CD8-positive, alpha-beta memory T cell (primary cell): ENCODE results near the gene RBM17. TPM values are rescaled to one million over a fixed set of nuclear protein-coding genes. Genes with fewer than 3 reads are reported as not detected.
"Not testable (repeated sequence)": the region's sequence is repeated elsewhere in the genome, so short reads cannot be mapped to it uniquely, and the experiment has no call there.

Experiments
- CTCF ChIA-PET: fragments of 350-600 bp; sonication (Branson Sonifier 250); formaldehyde crosslinking; loops from one replicate; lab custom pipeline; 2021; ENCODE audit warnings: antibody characterized with exemption; lab: Charles Lee
- POLR2A ChIA-PET: fragments of 350-600 bp; sonication (Branson Sonifier 250); formaldehyde crosslinking; loops from one replicate; lab custom pipeline; 2021; ENCODE audit warnings: antibody characterized with exemption; lab: Charles Lee
- DNase-seq, 5 donors: peaks; one replicate each; pipeline versions ENCODE4 v3.0.0 to v3.0.0-alpha.2; 2020 to 2022; ENCODE audit warnings: mixed read lengths in 1 of 5
- H3K27ac ChIP-seq: one replicate; pipeline ENCODE4 v1.7.0; 2013; ENCODE audit warnings: low read depth, mild to moderate bottlenecking, low read length, moderate library complexity
- H3K27me3 ChIP-seq: 2 replicates; pipeline ENCODE4 v1.7.0; 2013; ENCODE audit warnings: low read length, mild to moderate bottlenecking; ENCODE audit not compliant: insufficient read depth, poor library complexity, severe bottlenecking
- H3K36me3 ChIP-seq: 2 replicates; pipeline ENCODE4 v1.7.0; 2013; ENCODE audit warnings: mild to moderate bottlenecking, low read length, moderate library complexity; ENCODE audit not compliant: insufficient read depth
- H3K4me1 ChIP-seq: 2 replicates; pipeline ENCODE4 v1.7.0; 2013; ENCODE audit warnings: mild to moderate bottlenecking, low read length, moderate library complexity; ENCODE audit not compliant: insufficient read depth
- H3K4me3 ChIP-seq: 2 replicates; pipeline ENCODE4 v1.7.0; 2013; ENCODE audit warnings: mild to moderate bottlenecking, low read length
- H3K9me3 ChIP-seq: 2 replicates; pipeline ENCODE4 v1.7.0; 2013; ENCODE audit warnings: mild to moderate bottlenecking, low read length
- H3K27ac Mint-ChIP-seq, 8 donors: one replicate each; pipeline ENCODE4 v1.8.0; 2020 to 2021; ENCODE audit warnings: mixed read lengths in 8 of 8, mild to moderate bottlenecking in 6 of 8, inconsistent platforms in 3 of 8, moderate library complexity in 3 of 8
- H3K27me3 Mint-ChIP-seq, 2 donors: one replicate each; pipeline ENCODE4 v1.8.0; 2020 to 2021; ENCODE audit warnings: mixed read lengths in 2 of 2, mild to moderate bottlenecking in 1 of 2, moderate library complexity in 1 of 2
- H3K36me3 Mint-ChIP-seq, 3 donors: one replicate each; pipeline ENCODE4 v1.8.0; 2020 to 2021; ENCODE audit warnings: mixed read lengths in 3 of 3, inconsistent platforms in 1 of 3, mild to moderate bottlenecking in 1 of 3
- H3K4me1 Mint-ChIP-seq, 3 donors: one replicate each; pipeline ENCODE4 v1.8.0; 2020 to 2021; ENCODE audit warnings: mixed read lengths in 3 of 3, inconsistent platforms in 1 of 3, mild to moderate bottlenecking in 1 of 3
- H3K4me3 Mint-ChIP-seq, 7 donors: one replicate each; pipeline ENCODE4 v1.8.0; 2020 to 2021; ENCODE audit warnings: mixed read lengths in 7 of 7, mild to moderate bottlenecking in 6 of 7, moderate library complexity in 4 of 7, inconsistent platforms in 2 of 7
- H3K9me3 Mint-ChIP-seq, 5 donors: one replicate each; pipeline ENCODE4 v1.8.0; 2020 to 2022; ENCODE audit warnings: mixed read lengths in 5 of 5, mild to moderate bottlenecking in 3 of 5, moderate library complexity in 2 of 5, inconsistent platforms in 1 of 5
- polyA plus RNA-seq: library from polyadenylated mRNA; unstranded; fragments of 300-500 nt; fragmentation: Illumina TruSeq; gene quantifications from one replicate; pipeline ENCODE4 v1.2.3, GENCODE V29; 2021
- total RNA-seq, 2 experiments: library from RNA; stranded (reverse); gene quantifications; one replicate each; pipeline ENCODE4 v1.2.3, GENCODE V29; 2021

RBM17 gene
- total and polyA plus RNA-seq, 3 experiments from 2014 or later = 91.8 to 282 (median 269) TPM

DNA sequence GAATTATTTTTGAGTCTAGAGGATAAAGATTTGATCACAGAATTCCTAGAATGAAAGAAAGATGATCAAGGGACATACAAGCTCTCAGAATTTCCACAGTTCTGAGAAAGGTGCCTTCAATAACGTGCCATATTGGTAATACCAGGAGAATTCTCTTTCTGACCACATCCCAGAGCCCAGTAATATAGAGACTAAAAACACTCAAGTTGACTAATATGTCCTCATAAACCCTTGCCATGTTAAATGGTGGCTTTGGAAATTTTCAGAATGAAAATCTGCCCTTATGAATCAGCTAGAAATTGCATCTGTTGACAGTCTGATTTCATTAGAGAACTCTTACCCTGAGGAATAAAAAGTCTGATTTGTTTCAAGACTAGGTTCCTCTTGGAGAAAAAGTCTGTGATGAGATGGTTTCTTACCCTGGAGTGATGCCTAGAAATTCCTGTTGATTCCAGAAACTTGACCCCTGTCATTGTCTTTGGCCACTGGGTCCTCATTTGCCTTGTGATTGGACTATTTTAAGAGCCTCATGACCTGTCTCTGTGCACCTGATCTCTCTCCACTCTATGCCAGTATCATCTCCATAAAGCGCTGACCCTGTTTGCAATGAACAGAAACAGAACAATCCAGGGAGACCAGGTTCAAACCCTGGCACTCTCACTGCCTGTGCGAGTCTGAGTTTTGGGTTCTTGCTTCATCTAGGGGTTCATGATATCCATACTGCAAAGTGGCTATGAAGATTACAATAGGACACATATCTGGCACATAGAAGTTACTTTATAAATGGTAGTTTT is 30.0 kb upstream of the RBM17 start:
- Mint-ChIP-seq H3K27me3 (peaks cover 0 to 8% of the 10 kb centered on the region in 2 donors), H3K27ac (peak overlapping the region in 2 of 8 donors; percentile 57 to 71), H3K9me3 (no peaks in the 10 kb centered on the region), H3K4me3 (peak overlapping the region in 2 of 7 donors; percentile 42 to 45), H3K36me3 (peaks cover 0 to 7% (median 0%) of the 10 kb centered on the region in 3 donors), H3K4me1 (peaks cover 55 to 83% (median 77%) of the 10 kb centered on the region in 3 donors)
- Histone ChIP-seq H3K27ac (no peak overlapping the region), H3K27me3 (no peaks in the 10 kb centered on the region), H3K36me3 (no peaks in the 10 kb centered on the region), H3K4me3 (no peak overlapping the region), H3K9me3 (no peaks in the 10 kb centered on the region), H3K4me1 (peaks cover 41% of the 10 kb centered on the region)
- no peak for DNase-seq
- ChIA-PET CTCF (interaction anchor here (1.2 to 1.4 kb wide), 2 partner anchors 9 to 28 kb away, joined by 4 read pairs; no protein-coding TSS in a partner anchor), POLR2A (interaction anchor here (0.6 kb wide), 1 partner anchor 9 kb away, joined by 4 read pairs; no protein-coding TSS in a partner anchor)

DNA sequence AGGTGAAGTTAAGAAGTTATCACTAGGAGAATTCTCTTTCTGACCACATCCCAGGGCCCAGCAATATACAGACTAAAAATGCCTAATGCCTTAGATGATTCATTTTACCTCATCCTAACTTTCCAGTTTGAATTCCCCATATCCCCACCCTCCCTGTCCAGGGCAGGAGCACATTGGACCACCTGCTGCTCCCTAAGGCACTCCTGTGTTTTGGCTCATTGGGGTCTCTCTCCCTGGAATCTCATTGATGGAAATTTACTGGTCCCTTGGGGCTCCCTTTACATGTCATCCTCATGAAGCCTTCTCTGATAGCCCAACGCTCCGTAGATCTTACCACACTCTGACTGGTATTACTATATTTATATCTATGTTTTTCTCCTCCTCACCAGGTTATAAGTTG is 29.3 kb upstream of the RBM17 start:
- peak overlapping the region in 4 of 7 donors; percentile 42 to 93 (median 54) for H3K4me3 Mint-ChIP-seq
- DNase-seq = no peak
- no peak overlapping the region for H3K27ac ChIP-seq
- H3K36me3 Mint-ChIP-seq = peaks cover 0 to 7% (median 0%) of the 10 kb centered on the region in 3 donors
- H3K4me1 ChIP-seq = peaks cover 37% of the 10 kb centered on the region
- H3K9me3 ChIP-seq = no peaks in the 10 kb centered on the region
- peak overlapping the region in 4 of 8 donors; percentile 48 to 57 (median 54) for H3K27ac Mint-ChIP-seq
- H3K4me3 ChIP-seq = no peak overlapping the region
- no peaks in the 10 kb centered on the region for H3K9me3 Mint-ChIP-seq
- H3K27me3 Mint-ChIP-seq = peaks cover 0 to 8% of the 10 kb centered on the region in 2 donors
- H3K36me3 ChIP-seq = no peaks in the 10 kb centered on the region
- no peaks in the 10 kb centered on the region for H3K27me3 ChIP-seq
- ChIA-PET POLR2A (no interaction called here), CTCF (interaction anchor here (1.5 kb wide), 1 partner anchor 8 kb away, joined by 3 read pairs; no protein-coding TSS in a partner anchor)
- peaks cover 48 to 79% (median 74%) of the 10 kb centered on the region in 3 donors for H3K4me1 Mint-ChIP-seq

GRCh38 chr10:6061056-6061455 is 27.8 kb upstream of the RBM17 start:
- ChIA-PET POLR2A (interaction anchor here (0.7 to 0.9 kb wide), 2 partner anchors 10 to 13 kb away, joined by 3 to 5 read pairs; no protein-coding TSS in a partner anchor), CTCF (interaction anchor here (0.8 to 1.8 kb wide), 5 partner anchors 10 to 48 kb away, joined by 3 to 13 read pairs (median 3); no protein-coding TSS in a partner anchor)
- H3K27me3 ChIP-seq = no peaks in the 10 kb centered on the region
- no peak overlapping the region for H3K4me3 ChIP-seq
- Mint-ChIP-seq H3K36me3 (peaks cover 0 to 7% (median 0%) of the 10 kb centered on the region in 3 donors), H3K4me3 (peak overlapping the region; percentile 75 to 94 (median 92)), H3K27ac (peak overlapping the region in 5 of 8 donors; percentile 11 to 94 (median 31)), H3K27me3 (peaks cover 0 to 8% of the 10 kb centered on the region in 2 donors), H3K9me3 (no peaks in the 10 kb centered on the region), H3K4me1 (peaks cover 50 to 83% (median 82%) of the 10 kb centered on the region in 3 donors)
- no peaks in the 10 kb centered on the region for H3K36me3 ChIP-seq
- no peak for DNase-seq
- peaks cover 48% of the 10 kb centered on the region for H3K4me1 ChIP-seq
- H3K9me3 ChIP-seq = no peaks in the 10 kb centered on the region
- H3K27ac ChIP-seq = no peak overlapping the region

GRCh38 chr10:6062101-6062771 is 26.6 kb upstream of the RBM17 start, which contains the start of gene IL2RA:
IL2RA (minus strand) TSS chr10:6062367; CDS start chr10:6062151, 216 bp downstream.
- Mint-ChIP-seq H3K4me3 (peak within 1 kb of the TSS; percentile 90 to 94 (median 92)), H3K4me1 (peaks cover 47 to 81% (median 78%) of the 10 kb centered on the region in 3 donors), H3K9me3 (no peaks in the 10 kb centered on the region), H3K27ac (peak within 1 kb of the TSS; percentile 41 to 94 (median 88)), H3K36me3 (peaks cover 0 to 5% (median 0%) of the 10 kb centered on the region in 3 donors), H3K27me3 (peaks cover 0 to 8% of the 10 kb centered on the region in 2 donors)
- ChIA-PET POLR2A (interaction anchor here (1.0 kb wide), 1 partner anchor 11 kb away, joined by 16 read pairs; no protein-coding TSS in a partner anchor), CTCF (interaction anchor here (1.0 to 2.2 kb wide), 3 partner anchors 13 to 47 kb away, joined by 3 to 11 read pairs (median 3); no protein-coding TSS in a partner anchor)
- peak; percentile 30 to 73 (median 65) for DNase-seq
- Histone ChIP-seq H3K4me1 (peaks cover 50% of the 10 kb centered on the region), H3K36me3 (no peaks in the 10 kb centered on the region), H3K27me3 (no peaks in the 10 kb centered on the region), H3K4me3 (peak within 1 kb of the TSS; percentile 66), H3K27ac (peak within 1 kb of the TSS; percentile 32), H3K9me3 (no peaks in the 10 kb centered on the region)

DNA sequence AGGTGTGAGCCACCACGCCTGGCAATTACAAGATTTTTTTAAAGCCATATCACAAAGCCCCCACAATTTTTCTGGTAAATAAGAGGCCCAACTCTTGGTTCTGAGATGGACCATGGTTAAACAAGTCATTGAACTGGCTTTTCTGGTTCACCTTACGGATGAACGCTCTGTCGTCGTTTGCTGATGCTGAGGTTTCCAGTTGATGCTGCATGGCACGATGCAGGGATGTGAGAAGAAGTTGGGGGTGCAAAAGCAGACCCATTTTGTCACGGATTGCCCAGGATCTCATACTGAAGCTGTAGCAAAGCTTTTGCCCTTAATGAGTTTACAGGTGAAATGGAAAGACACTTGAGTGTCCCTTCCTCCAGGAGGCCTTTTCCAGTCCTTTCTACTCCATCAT is 24.7 kb upstream of the RBM17 start:
- peak overlapping the region in 1 of 8 donors; percentile 20 for H3K27ac Mint-ChIP-seq
- peaks cover 53 to 81% (median 75%) of the 10 kb centered on the region in 3 donors for H3K4me1 Mint-ChIP-seq
- no peaks in the 10 kb centered on the region for H3K9me3 Mint-ChIP-seq
- H3K27me3 Mint-ChIP-seq = peaks cover 0 to 8% of the 10 kb centered on the region in 2 donors
- no peaks in the 10 kb centered on the region for H3K36me3 ChIP-seq
- no peaks in the 10 kb centered on the region for H3K9me3 ChIP-seq
- peaks cover 61% of the 10 kb centered on the region for H3K4me1 ChIP-seq
- no peak for DNase-seq
- H3K27ac ChIP-seq = no peak overlapping the region
- ChIA-PET CTCF (interaction anchor here (1.7 to 2.3 kb wide), 3 partner anchors 13 to 22 kb away, joined by 3 to 11 read pairs (median 8); no protein-coding TSS in a partner anchor), POLR2A (interaction anchor here (0.7 kb wide), 1 partner anchor 12 kb away, joined by 3 read pairs; no protein-coding TSS in a partner anchor)
- peak overlapping the region in 1 of 7 donors; percentile 59 for H3K4me3 Mint-ChIP-seq
- H3K36me3 Mint-ChIP-seq = peaks cover 0 to 5% (median 0%) of the 10 kb centered on the region in 3 donors
- H3K4me3 ChIP-seq = no peak overlapping the region
- H3K27me3 ChIP-seq = no peaks in the 10 kb centered on the region

DNA sequence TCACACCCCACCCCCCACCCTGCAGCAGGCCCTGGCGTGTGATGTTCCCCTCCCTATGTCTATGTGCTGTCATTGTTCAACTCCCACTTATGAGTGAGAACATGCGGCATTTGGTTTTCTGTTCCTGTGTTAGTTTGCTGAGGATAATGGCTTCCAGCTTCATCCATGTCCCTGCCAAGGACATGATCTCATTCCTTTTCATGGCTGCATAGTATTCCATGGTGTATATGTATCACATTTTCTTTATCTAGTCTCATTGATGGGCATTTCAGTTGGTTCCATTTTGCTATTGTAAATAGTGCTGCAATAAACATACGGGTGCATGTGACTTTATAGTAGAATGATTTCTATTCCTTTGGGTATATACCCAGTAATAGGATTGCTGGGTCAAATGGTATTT is 24.1 kb upstream of the RBM17 start:
- H3K36me3 Mint-ChIP-seq, DNase-seq, POLR2A ChIA-PET, H3K36me3 ChIP-seq, H3K27me3 ChIP-seq, H3K27me3 Mint-ChIP-seq, H3K4me3 ChIP-seq, H3K9me3 Mint-ChIP-seq, H3K27ac ChIP-seq, H3K9me3 ChIP-seq: not testable (repeated sequence)
- H3K4me1 ChIP-seq = peaks cover 61% of the 10 kb centered on the region
- Mint-ChIP-seq H3K4me3 (peak overlapping the region in 1 of 7 donors; percentile 55), H3K4me1 (peaks cover 53 to 80% (median 74%) of the 10 kb centered on the region in 3 donors), H3K27ac (peak overlapping the region in 1 of 8 donors; percentile 48)
- CTCF ChIA-PET = interaction anchor here (2.3 kb wide), 1 partner anchor 14 kb away, joined by 8 read pairs; no protein-coding TSS in a partner anchor

DNA sequence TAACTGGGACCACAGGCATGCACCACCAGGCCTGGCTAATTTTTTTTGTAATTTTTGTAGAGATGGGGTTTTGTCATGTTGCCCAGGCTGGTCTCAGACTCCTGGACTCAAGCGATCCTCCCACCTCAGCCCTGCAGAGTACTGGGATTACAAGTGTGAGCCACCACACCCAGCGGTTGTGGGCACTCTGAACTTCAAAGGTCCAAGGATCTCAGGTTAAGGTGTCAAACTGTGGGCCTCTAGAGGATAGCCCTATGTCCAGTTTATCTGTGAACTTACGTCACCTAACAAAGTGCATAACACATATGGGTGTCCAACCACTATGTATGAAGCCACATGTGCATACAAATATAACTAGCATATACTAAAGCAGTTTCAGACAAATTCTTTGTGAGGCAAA is 23.4 kb upstream of the RBM17 start:
- Mint-ChIP-seq H3K27me3 (peaks cover 0 to 10% of the 10 kb centered on the region in 2 donors), H3K9me3 (no peaks in the 10 kb centered on the region), H3K27ac (peak overlapping the region in 2 of 8 donors; percentile 10 to 48), H3K4me3 (peak overlapping the region in 1 of 7 donors; percentile 55), H3K4me1 (peaks cover 47 to 79% (median 68%) of the 10 kb centered on the region in 3 donors), H3K36me3 (peaks cover 0 to 5% (median 0%) of the 10 kb centered on the region in 3 donors)
- CTCF ChIA-PET = no interaction called here
- POLR2A ChIA-PET = no interaction called here
- H3K4me3 ChIP-seq = no peak overlapping the region
- H3K4me1 ChIP-seq = peaks cover 62% of the 10 kb centered on the region
- H3K27me3 ChIP-seq = no peaks in the 10 kb centered on the region
- no peaks in the 10 kb centered on the region for H3K36me3 ChIP-seq
- H3K9me3 ChIP-seq = no peaks in the 10 kb centered on the region
- H3K27ac ChIP-seq = no peak overlapping the region
- no peak for DNase-seq
